NCI-H1694 (cell line): ENCODE results near the gene TP53I11.

ENCODE experiments used
- DNase-seq: peaks from one replicate; lab custom pipeline; 2025; lab: John Stamatoyannopoulos, UW

The TP53I11 gene

GRCh38 chr11:44885065-44885810, 65.4 kb downstream of the TP53I11 start:
- DNase-seq: no peak

GRCh38 chr11:44884056-44884455, 66.6 kb downstream of the TP53I11 start:
- DNase-seq: no peak

- no peak for DNase-seq
These were observed 67.4 kb downstream of the TP53I11 start for GRCh38 chr11:44883277-44883676.
